SH-SY5Y (cell line): Measurements from ENCODE around the gene PPP1R15B.

Experiments
- GATA2 ChIP-seq: IDR thresholded peaks from 2 replicates; pipeline ENCODE4 v1.6.1; 2011; ENCODE audit warnings: mild to moderate bottlenecking, low read depth, low read length
- GATA3 ChIP-seq: IDR thresholded peaks from 2 replicates; pipeline ENCODE4 v1.6.1; 2011; ENCODE audit warnings: low read depth, mild to moderate bottlenecking, low read length, moderate library complexity

GRCh38 chr1:204416589-204417073 lies 5.0 kb upstream of the PPP1R15B start:
- no peak for TF ChIP-seq GATA3
- no peak for TF ChIP-seq GATA2
